ENCODE results near the gene IRX6. TPM values are rescaled to one million over a fixed set of nuclear protein-coding genes. Genes with fewer than 3 reads are reported as not detected.

IRX6 gene
- not detected in 2 replicates for total RNA-seq

DNA sequence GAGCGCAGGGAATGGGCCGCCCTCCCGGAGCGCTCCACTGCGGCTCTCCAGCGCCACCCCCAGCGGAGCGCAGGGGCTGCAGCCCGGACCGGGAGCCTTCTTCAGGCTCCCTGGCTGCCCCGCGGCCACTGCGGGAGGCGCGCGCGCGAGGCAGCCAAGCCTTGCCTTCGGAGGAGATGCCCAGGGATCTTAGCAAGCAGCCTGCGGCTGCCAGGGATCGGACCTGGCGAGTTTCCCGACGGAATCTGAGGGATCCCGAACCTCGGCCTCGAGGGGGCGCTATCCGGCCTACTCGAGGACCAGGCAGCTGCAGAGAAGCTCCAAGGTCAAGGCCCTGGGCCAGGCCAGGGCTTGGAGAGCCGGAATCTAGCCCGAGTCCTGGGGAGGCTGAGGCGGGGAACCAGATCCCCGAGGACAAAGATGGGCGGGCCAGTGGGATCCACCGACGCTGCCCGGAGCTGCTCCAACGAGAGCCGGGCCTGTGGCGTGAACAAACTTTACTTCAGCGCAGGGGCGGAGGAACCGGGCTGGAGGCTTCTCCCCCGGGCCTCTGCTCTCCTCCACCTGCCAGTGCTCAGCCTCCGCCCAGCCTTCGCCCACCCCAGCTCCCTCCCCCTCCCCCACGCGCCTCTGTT, at the start of gene IRX6:
TSS of gene IRX6 (plus strand) at position 567 of the 635 bp plus-strand sequence. CDS start 889 bp downstream, outside the sequence.
- intact Hi-C loops (cut with micrococcal nuclease): loop anchor here (10.0 kb wide), 2 partner anchors 389 to 1039 kb away; partner anchors contain the start of genes IRX3 and IRX5

DNA sequence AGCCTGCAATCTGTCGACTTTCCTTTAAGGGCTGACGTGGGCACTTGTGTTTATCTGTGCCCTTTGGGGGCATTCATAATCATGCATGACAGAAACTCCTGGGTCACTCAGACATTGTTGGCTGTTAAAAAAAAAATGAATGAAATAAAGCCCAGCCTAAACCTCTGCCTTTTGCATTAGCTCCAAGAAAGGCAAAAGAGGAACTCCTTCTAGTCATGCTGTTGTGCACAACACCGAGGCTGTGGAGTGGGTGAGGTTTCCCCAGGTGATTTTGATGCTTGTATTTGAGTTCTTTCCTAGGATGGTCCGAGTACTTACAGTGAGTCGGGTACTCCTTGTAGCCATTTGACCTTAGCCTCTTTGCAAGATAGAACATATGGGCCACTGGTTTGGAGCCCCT, 49.6 kb upstream of the IRX6 start:
- intact Hi-C loops (cut with micrococcal nuclease): no loop called here

DNA sequence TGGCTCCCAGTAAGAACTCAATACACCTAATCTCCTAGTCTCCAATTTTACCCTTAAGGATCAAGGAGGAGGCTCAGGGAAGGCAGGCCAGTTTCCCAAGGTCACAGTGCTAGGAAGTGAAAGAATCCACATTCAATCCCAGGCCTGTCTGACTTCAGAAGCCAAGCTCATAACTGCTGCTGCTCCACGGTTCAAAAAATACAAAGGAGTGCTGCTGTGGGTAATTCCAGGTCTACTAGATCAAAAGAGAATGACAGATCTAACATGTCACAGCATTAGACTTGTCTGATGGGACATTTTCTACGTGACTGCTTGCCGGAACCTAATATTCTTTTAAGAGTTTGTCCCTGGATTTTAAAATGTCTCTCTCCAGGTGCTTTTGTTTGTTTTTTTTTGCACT, 48.8 kb upstream of the IRX6 start:
- intact Hi-C loops (cut with micrococcal nuclease): no loop called here

DNA sequence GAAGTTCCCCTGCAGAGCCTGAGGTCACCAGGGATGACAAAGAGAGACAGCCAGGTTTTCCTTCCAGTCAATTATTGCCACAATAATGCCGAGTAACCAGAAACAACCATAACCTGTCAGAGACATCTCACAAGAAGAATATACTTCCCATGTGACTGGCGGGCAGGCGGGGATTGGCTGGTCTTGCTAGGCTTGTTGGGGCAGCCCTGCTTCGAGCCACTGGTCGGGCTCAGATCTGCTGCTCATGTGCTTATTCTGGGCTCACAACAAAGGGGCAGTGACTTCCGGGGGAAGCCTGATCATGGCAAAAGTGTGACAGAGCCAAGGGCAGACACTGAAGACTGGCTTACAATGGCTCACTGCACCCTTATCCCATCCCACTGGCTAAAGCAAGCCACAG, 48.1 kb upstream of the IRX6 start:
- intact Hi-C loops (cut with micrococcal nuclease): no loop called here

DNA sequence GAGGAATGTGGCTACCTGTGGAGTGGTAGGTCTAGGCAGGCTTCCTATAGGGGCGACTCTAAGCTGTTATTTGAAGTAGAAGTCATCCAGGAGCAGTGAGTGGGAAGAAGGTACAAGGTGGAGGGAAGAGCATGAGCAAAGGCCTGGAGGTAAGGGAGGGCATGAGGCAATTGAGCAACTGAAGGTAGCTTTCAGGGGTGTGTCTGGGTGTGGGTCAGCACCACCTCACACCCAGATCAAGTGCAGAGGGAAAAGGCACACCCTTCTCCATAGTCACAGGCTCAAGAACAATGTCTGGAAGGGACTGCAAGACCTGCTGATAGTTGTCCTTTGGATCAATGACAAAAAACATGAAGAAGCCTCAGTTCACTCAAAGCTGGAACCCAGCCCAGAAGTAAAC, 46.5 kb upstream of the IRX6 start:
- intact Hi-C loops (cut with micrococcal nuclease): no loop called here

DNA sequence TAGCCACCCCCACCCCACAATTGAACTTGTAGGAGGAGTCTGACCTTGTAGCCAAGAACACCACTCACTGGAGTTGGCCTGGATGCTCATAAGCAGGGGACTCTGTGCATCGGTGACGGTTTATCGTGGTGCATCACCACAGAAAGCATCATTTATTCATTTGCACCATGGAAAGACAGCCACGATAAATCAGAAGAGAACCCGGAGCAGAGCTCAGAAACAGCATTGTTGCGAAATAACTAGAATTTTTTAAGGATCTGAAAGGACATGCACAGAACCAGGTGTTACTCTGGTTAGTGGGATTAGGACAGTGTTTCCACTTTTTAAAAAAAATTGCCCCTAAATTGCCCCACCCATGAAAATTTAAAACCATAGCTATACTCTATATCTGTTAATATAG, 44.4 kb upstream of the IRX6 start:
- intact Hi-C loops (cut with micrococcal nuclease): no loop called here

DNA sequence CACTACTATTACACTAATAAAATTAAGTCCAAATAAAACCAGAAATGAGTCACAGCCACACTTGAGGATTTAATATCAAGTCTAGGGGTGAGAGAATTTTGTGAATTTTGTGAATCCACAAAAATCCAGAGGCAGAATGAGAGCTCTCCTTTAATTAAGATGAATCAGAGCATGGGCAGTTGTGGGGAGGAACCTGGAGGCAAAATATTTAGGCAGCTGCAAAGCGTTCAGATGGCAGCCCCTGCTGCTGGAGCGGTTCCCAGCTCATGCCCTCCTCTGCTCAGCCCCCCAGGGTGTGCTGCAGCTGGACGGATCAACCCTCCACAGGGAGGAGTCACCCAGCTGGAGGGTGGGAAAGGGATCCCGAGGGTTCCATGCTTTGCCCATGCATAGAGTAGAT, 43.4 kb upstream of the IRX6 start:
- intact Hi-C loops (cut with micrococcal nuclease): no loop called here

DNA sequence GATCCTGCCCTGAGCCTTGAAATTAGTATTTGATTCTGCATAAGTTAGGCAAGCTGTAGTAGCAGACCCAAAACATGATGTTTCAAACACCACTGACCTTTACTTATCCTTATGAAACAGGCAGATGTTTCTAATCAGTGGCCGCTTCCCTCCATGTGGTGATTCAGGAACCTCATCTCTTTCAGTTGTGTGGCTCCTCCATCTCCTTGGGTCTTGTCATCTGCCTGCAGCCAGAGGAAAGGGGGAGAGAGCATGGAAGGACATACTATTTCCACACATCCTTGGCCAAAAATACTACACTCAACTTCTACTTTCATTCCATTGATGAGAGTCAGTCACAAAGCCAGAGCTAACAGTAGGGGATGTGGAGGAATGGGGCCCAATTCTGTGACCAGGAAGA, 41.6 kb upstream of the IRX6 start:
- intact Hi-C loops (cut with micrococcal nuclease): no loop called here

DNA sequence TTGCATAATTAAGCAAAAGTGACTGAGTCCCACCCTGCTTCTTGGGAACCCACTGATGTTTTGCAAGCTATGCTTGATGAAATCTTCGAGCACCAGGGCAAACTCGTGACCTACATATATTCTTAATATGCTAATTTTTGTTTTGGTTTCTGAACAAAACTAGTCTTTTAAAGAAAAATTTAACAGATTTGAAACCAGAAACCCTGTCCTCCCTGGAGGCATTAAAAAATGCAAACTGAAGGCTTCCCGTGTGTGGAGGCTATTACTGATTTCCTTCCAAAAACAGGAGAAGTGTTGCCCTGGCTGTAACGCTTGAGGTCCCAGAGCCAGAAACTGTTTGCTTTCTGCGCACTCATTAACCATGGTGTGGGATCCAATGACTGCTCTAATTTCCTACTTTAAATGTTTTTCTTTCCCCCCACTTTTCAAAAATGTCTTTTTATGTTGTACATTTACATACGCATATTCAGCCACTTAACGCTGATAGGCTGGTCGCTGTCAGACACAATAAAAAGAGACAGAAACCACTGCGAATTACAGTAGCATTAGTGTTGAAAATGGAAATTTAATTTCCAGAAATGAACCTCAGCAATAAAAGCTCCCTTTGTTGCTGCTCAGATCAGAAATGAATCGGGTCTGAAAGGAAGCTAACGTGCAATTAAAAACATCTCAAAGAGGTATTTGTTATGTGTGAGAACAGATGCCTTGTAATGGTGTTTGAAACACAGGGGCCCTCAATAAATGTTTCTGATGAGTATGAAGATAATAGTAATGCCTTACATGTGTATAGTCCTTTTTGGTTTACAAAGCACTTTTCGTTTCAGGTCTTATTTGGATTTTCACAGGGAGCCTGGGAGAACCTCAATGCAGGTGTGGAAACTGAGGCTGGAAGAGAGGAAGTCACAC, 39.9 kb upstream of the IRX6 start:
- intact Hi-C loops (cut with micrococcal nuclease): no loop called here

DNA sequence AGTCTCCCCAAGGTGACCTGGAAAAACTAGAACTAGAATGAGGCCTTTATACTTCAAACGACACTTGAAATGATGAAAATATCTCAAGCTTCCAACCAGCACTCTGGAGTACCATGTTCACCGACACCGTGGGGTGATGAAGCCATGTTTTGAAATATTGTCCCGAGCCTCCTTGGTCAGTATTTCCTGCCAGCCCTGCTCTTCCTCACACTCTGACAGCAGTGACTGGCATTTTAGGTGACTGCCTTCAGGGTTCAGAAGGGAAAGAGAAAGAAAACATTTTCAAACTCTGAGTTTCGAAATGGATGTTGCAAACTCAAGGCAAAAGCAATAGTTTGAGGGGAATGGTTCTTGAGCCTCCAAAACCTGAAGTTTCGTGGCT, 39.3 kb upstream of the IRX6 start:
- intact Hi-C loops (cut with micrococcal nuclease): no loop called here

DNA sequence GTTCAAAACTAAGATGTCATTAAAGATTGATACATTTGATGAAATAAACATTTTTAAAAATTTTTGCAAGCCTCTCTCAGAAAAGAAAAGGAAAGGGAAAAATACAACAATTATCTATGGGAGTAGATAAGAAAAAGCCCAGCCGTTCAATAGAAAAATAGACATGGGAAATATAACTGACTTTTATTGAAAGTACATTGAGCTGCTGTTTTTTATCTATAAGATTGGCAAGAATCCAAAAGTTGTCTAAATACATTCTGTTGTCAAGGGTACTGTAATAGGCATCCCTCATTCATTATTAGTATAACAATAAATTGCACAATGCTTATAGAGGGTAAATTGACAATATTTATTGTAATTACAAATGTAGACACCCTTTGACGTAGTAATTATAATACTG, 38.4 kb upstream of the IRX6 start:
- intact Hi-C loops (cut with micrococcal nuclease): no loop called here

DNA sequence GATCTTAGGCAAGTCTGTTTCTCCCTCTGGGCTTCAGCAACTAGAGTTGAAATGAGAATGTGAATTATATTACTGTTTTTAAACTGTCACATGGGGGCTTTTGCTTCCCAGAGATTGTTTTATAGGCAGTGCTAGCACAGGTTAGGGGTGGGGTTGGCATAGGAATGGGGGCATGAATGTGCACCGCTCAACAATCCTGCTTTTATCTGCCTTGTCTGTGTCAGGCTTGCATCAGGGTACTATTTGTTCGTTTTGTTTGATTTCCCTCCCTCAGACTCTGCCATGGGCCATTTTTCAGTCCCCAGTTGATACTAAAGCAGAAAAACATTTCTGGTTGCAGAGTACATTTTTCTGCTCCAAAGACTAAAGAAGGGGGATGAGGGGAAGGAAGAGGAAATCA, 34.6 kb upstream of the IRX6 start:
- intact Hi-C loops (cut with micrococcal nuclease): no loop called here

DNA sequence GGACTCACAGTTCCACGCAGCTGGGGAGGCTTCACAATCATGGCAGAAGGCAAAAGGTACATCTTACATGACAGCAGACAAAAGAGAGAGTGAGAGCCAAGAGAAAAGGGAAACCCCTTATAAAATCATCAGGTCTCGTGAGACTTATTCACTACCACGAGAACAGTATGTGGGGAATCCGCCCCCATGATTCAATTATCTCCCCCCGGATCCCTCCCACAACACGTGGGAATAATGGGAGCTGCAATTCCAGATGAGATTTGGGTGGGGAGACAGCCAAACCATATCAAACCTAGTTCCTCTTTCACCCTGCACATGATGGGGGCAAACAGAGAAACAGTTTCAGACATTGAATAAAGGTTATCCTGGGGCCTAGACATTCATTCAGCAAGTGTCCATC, 32.2 kb upstream of the IRX6 start:
- intact Hi-C loops (cut with micrococcal nuclease): no loop called here

DNA sequence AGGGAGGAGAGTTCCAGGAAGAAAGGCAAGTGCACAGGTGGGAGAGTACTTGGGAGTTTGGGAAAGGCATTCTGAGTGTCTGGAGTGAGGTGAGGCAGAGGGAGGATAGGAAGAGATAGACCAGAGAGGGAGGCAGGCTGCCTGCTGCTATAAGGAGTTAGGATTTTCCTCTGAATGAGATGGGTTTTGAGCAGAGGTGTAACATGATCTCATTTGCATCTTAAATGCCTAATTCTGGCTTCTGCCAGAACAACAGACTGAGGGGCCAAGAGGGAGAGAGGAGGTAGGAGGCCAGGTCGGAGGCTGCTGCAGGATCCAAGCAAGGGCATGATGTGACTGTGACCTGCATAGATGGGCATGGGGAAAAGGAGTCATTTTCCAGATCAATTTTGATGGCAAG, 31.5 kb upstream of the IRX6 start:
- intact Hi-C loops (cut with micrococcal nuclease): no loop called here

DNA sequence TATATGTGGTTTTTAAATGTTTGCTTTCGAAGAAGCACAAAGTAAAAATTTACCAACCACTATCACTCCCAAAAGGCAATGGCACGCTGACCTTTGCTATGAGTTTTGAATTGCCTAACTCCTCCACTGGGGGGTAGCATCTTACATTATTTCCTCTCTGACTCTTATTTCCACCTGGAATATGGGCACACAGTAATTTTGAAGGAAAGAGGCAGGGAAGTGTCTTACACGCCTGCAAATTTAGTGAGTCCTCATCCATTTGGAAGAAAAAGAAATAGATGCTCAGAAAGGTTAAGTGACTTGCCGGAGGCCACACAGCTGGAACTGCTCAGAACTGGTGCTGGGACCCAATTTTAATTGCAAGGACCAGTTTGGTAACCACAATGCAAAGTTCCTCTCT, 29.9 kb upstream of the IRX6 start:
- intact Hi-C loops (cut with micrococcal nuclease): no loop called here

DNA sequence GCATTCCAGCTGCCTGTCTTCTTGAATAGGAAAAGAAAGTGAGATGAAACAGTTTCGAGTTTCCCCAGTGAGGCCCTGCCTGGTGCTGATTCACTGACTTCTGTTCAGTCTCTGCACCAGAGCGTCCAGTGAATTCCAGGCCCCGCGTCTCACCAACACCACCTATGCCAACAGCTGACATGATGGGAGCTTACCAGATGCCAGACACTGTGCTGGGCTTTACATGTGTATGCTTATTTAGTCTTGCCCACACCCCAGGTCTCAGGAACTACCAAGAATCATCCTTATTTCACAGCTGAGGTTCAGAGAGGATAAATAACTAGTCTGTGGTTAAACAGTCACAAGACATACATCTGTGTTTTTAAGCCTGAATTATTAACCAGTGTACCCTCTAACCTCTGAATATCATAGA, 29.1 kb upstream of the IRX6 start:
- intact Hi-C loops (cut with micrococcal nuclease): no loop called here

DNA sequence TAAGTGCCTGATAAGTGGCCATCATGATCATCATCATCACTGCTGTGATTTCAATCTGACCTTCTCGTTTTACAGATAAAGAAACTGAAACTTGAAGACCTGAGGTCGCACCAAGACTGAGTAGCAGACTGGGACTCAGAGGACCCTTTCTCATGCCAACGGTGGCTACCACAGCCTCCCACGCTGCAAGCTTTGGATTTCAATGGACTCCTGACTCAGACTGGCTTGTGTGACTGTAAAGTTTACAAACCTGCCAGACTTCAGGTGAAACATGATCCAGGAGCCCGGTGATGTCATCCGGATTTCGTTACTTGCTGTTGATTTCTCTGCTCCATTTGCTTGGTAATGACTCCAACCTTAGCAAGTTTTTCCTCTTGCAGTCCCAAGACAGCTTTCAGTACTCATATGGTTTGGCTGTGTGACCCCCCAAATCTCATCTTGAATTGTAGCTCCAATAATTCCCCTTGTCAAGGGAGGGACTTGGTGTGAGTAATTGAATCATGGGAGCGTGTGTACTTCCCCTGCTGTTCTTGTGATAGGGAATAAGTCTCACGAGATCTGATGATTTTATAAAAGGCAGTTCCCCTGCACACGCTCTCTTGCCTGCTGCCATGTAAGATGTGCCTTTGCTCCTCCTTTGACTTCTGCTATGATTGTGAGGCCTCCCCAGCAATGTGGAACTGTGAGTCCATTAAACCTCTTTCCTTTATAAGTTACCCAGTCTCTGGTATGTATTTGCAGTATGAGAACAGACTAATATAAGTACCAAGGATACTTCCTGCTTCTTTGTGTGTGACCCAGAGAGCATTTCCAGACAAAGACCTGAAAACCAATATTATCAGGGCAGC, 26.7 kb upstream of the IRX6 start:
- intact Hi-C loops (cut with micrococcal nuclease): no loop called here

DNA sequence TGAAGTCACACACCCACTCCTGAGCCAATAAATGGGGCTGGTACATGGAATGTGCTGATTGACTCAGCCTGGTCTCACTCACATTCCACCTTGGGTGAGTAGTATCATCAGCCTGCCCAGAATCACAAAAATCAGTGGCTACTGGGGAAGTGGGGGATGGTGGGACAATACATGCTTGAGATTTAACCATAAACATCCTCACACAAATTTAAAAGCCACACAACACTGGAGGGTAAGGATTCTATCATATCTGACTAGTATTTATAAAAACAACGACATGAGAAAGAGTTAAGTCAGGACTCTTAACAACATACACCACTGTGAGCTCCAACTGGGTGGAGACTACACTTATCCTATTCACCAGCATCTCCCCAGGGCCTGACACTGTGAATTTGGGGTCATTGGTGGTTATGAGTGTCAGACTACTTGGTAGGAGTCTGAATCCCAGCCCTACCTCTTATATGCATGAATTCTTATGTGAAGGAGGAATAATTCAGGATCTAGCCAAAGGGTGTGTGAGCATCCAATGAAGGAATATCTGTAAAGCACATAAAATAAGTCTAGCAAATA, 26.0 kb upstream of the IRX6 start:
- intact Hi-C loops (cut with micrococcal nuclease): no loop called here

DNA sequence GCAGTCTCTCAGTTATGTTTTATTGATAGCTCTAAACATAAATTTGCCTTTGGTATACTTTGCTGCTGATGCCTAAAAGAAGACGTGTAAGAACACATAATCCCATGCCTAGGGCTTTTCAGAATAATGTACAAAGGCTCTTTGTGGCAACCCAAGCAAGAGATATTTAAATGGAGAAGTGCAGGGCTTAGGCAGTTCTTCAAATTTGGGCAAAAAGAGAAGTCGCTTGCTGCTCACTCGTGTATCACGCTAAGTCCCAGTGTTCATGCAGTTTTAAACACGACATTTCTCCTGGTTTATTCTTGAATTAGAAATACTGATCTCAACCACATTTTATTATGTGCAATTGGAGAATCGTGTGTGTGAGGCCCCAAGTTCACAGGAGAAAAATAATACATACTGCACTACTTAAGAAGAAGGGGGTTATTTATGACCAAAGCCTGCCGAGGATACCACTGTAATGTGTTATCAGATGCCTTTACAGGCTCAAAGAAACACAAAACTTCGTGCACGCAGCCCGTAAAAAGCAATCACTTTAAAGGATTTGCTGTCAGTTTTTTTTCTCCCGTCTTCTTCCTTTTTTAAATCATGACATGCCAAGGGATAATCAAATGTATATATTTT, 22.5 kb upstream of the IRX6 start:
- intact Hi-C loops (cut with micrococcal nuclease): no loop called here

DNA sequence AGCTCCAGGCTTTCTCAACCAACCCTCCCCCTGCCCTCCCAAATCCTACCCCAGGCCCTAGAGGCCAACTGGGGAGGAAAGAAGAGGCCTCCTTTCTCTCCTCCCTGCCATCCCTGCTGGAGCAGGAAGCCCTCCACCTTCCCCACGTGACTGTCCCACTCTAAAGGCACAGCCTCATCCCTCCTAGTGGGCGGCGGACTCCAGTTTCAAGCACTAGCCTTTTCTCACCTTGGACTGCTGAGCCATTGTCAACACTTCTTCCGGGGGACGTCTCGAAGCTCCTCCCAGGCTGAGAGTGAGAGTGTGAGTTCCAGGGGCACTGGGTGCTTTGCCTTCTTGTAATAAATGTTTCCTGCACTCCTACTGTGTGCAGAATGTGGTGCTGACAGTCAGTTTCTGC, 21.4 kb upstream of the IRX6 start:
- intact Hi-C loops (cut with micrococcal nuclease): no loop called here

DNA sequence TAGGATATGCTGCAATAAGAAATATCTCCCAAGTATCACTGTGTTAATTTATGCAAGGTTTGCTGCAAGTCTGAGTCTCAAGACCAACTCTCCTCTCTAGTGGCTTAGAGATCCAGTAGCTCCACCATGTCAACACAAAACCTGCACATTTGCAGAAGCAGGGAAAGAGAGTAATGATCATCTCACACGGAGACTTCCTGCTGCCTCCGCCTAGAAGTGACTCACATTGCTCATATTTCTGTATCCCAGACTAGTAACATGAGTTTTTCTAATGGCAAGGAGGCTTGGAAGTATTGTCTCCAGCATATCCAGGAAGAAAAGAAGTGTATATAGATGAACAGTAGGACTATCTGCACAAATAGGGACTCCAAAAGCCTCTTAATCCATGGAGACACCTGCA, 15.0 kb upstream of the IRX6 start:
- intact Hi-C loops (cut with micrococcal nuclease): no loop called here

All from T-helper 2 cell treated with Interferon-gamma antibody and Interleukin-4, amounts not matched to agents 100 ng/mL and 5 ng/mL, for 36 hours (primary cell).